Uterus (tissue), 2 donors: Measurements from ENCODE around the gene PDE4D.

Experiments
- POLR2A ChIP-seq, 2 donors: fragments of 450-650 bp; IDR thresholded peaks; one replicate each; pipeline ENCODE4 v1.6.1; 2016; ENCODE audit warnings: antibody characterized with exemption in 2 of 2, mild to moderate bottlenecking in 1 of 2, moderate library complexity in 1 of 2
- TF ChIP-seq, protein P1 (sequence below), 4 experiments: fragments of 200-600 bp in 2 of 4; fragments of 450-650 bp in 2 of 4; sonication (generic) in 2 of 4; IDR thresholded peaks; one replicate each; pipeline ENCODE4 v1.5.1; 2016 to 2019; ENCODE audit warnings: antibody characterized with exemption in 4 of 4, mild to moderate bottlenecking in 2 of 4, moderate library complexity in 1 of 4

- no peak for TF ChIP-seq POLR2A (IDR thresholded peaks at IDR 0.05)
- TF ChIP-seq, protein P1, sequence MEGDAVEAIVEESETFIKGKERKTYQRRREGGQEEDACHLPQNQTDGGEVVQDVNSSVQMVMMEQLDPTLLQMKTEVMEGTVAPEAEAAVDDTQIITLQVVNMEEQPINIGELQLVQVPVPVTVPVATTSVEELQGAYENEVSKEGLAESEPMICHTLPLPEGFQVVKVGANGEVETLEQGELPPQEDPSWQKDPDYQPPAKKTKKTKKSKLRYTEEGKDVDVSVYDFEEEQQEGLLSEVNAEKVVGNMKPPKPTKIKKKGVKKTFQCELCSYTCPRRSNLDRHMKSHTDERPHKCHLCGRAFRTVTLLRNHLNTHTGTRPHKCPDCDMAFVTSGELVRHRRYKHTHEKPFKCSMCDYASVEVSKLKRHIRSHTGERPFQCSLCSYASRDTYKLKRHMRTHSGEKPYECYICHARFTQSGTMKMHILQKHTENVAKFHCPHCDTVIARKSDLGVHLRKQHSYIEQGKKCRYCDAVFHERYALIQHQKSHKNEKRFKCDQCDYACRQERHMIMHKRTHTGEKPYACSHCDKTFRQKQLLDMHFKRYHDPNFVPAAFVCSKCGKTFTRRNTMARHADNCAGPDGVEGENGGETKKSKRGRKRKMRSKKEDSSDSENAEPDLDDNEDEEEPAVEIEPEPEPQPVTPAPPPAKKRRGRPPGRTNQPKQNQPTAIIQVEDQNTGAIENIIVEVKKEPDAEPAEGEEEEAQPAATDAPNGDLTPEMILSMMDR (IDR thresholded peaks at IDR 0.05), result no peak
Measured at GRCh38 chr5:59189472-59190244, 703.9 kb downstream of the PDE4D start.
